ENCODE results near the gene IFT88. TPM values are rescaled to one million over a fixed set of nuclear protein-coding genes. Genes with fewer than 3 reads are reported as not detected.

The IFT88 gene
- total and polyA plus RNA-seq, 2 of the 4 experiments (the other 2 are of a cell fraction), result 5.5 to 8.6 TPM

DNA sequence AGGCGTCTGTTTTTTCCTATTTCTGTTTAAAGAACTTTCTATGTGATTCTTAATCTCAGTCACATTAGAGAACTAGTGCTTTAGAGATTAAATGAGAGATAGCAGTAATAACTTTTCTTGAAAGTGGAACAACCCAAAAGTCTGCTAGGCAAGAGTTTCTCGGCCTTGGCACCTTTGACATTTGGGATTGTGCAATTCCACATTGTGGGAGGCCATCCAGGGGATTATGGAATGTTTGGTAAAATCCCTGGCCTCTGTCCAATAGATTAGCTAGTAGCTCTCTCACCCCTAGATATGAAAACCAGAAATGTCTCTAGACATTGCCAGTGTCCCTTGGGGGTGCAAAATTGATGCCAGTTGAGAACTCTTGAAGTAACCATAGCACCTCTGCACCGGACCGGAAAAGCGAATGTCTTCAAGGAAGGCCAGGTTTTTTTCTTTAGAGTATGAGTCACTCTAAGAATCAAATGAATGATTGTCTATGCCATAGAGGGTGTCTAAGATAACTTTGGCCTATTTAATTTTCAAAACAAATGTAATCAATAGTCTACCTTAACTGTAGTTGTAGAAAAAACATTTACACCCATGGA is 91.6 kb downstream of the IFT88 start:
- Histone ChIP-seq H4K8ac (ENCODE audit: low read depth in 2 of 2, low read length in 2 of 2) (no peak overlapping the region), H4K91ac (ENCODE audit: insufficient read depth, low read depth, low read length) (no peak overlapping the region), H2BK120ac (ENCODE audit: low read depth, low read length) (no peak overlapping the region), H3K79me1 (ENCODE audit: low read depth in 1 of 2, low read length in 2 of 2) (no peaks in the 10 kb centered on the region), H3K4ac (ENCODE audit: low read depth, low read length) (no peak overlapping the region), H3K4me2 (ENCODE audit: low read depth, low read length) (no peak overlapping the region), H2BK20ac (ENCODE audit: low read depth, low read length) (no peak overlapping the region), H2BK15ac (ENCODE audit: low read depth, low read length) (no peak overlapping the region), H3K9ac (ENCODE audit: low read depth, low read length) (no peak overlapping the region), H3K18ac (ENCODE audit: low read depth, low read length) (no peak overlapping the region), H3K4me3 (ENCODE audit: insufficient read depth, low read depth, low read length) (no peak overlapping the region), H3K9me3 (ENCODE audit: control insufficient read depth, insufficient read depth, low read length) (no peaks in the 10 kb centered on the region), H3K9me1 (ENCODE audit: insufficient read depth, low read length) (no peaks in the 10 kb centered on the region), H3K36me3 (ENCODE audit: control insufficient read depth, insufficient read depth, low read length) (peaks cover 4% of the 10 kb centered on the region; the same call in 1 of the 2 replicates), H4K20me1 (ENCODE audit: insufficient read depth, low read length) (no peaks in the 10 kb centered on the region), H3K56ac (ENCODE audit: extremely low read depth, insufficient read depth, low read length) (no peak overlapping the region), H3K4me1 (ENCODE audit: control insufficient read depth, insufficient read depth, low read length) (no peaks in the 10 kb centered on the region), H2AK9ac (replicated peaks; ENCODE audit: low read depth, low read length, poor library complexity) (no peak overlapping the region), H3K27ac (ENCODE audit: insufficient read depth, low read length) (no peak overlapping the region), H3K23ac (ENCODE audit: low read depth, low read length) (no peak overlapping the region), H3K27me3 (ENCODE audit: control insufficient read depth, insufficient read depth, low read length) (no peaks in the 10 kb centered on the region), H2AK5ac (ENCODE audit: low read depth, low read length) (no peak overlapping the region), H2AFZ (replicated peaks; ENCODE audit: low read length, poor library complexity) (no peak overlapping the region), H2BK5ac (ENCODE audit: low read depth, low read length, poor library complexity, severe bottlenecking) (no peak overlapping the region), H4K5ac (ENCODE audit: low read depth, low read length) (no peak overlapping the region), H3K14ac (replicated peaks; ENCODE audit: low read depth, low read length) (no peak overlapping the region)
- BruUV-seq (replicated peaks), result no TSS peak
- ChIA-PET POLR2A (ENCODE audit: unreplicated experiment) (no interaction called here), CTCF (no interaction called here)
- dilution Hi-C loops (cut with HindIII; ENCODE audit: low sequenced_read_pairs, unreplicated experiment), result no loop called here
- no peak for DNase-seq
- ATAC-seq (ENCODE audit: low read depth), result no peak
- WGBS, 2 experiments (ENCODE audit: extremely low coverage in 2 of 2, insufficient read length in 1 of 2), result 40% methylated on average over 1 of the region's 5 CpGs; no CpG with 5 or more reads in 1 of the 2 experiments
- intact Hi-C loops (cut with micrococcal nuclease), result no loop called here
- TF ChIP-seq NFE2L2 (IDR thresholded peaks at IDR 0.05; ENCODE audit: low read depth, low read length) (no peak), CTCF (conservative IDR thresholded peaks at IDR 0.05; ENCODE audit: low read depth, low read length) (no peak), POLR2A (IDR thresholded peaks at IDR 0.05; ENCODE audit: low read depth, low read length) (no peak), CEBPB (IDR thresholded peaks at IDR 0.05; ENCODE audit: low read depth, low read length) (peak; percentile 48)
- in situ Hi-C loops (cut with MboI; ENCODE audit: low sequenced_read_pairs), result no loop called here

Measured in IMR-90 (cell line).